Peyer's patch (tissue), 4 donors: Measurements from ENCODE around the gene DNAJC8. TPM values are rescaled to one million over a fixed set of nuclear protein-coding genes. Genes with fewer than 3 reads are reported as not detected.

ENCODE experiments used
- DNase-seq, 3 donors: peaks; one replicate each; pipeline ENCODE4 v3.0.0-alpha.2; 2017 to 2019
- H3K27ac ChIP-seq, 4 donors: fragments of 200-600 bp; sonication (generic); one replicate each; pipeline ENCODE4 v1.5.1; 2016 to 2019
- H3K27me3 ChIP-seq, 2 donors: fragments of 200-600 bp; sonication (generic); one replicate each; pipeline ENCODE4 v1.5.1; 2019
- H3K36me3 ChIP-seq, 3 donors: fragments of 200-600 bp; sonication (generic); one replicate each; pipeline ENCODE4 v1.5.1; 2016 to 2019
- H3K4me1 ChIP-seq, 4 donors: fragments of 200-600 bp; sonication (generic); one replicate each; pipeline ENCODE4 v1.5.1; 2016 to 2019
- H3K4me3 ChIP-seq, 4 donors: fragments of 200-600 bp; sonication (generic); 1 replicate in 3 of 4; 2 replicates in 1 of 4; pipeline ENCODE4 v1.5.1; 2016 to 2019; ENCODE audit warnings: mild to moderate bottlenecking in 1 of 4
- H3K9me3 ChIP-seq, 4 donors: fragments of 200-600 bp; sonication (generic); one replicate each; pipeline ENCODE4 v1.5.1; 2016 to 2019; ENCODE audit warnings: mild to moderate bottlenecking in 1 of 4
- CTCF ChIP-seq, 6 experiments: fragments of 450-650 bp in 4 of 6; fragments of 200-600 bp in 2 of 6; sonication (generic) in 1 of 6; IDR thresholded peaks; one replicate each; pipeline ENCODE4 v1.5.1; 2017 to 2019; ENCODE audit warnings: antibody characterized with exemption in 6 of 6, mild to moderate bottlenecking in 3 of 6, moderate library complexity in 1 of 6
- POLR2A ChIP-seq, 2 donors: fragments of 450-650 bp; IDR thresholded peaks; one replicate each; pipeline ENCODE4 v1.5.1; 2017; ENCODE audit warnings: antibody characterized with exemption in 2 of 2, mild to moderate bottlenecking in 2 of 2, moderate library complexity in 2 of 2
- total RNA-seq, 4 donors: library from RNA; depleted of rRNA; stranded (reverse); fragments of >200 nt; gene quantifications; one replicate each; pipeline ENCODE4 v1.1.0, GENCODE V29; 2016

The DNAJC8 gene
- total RNA-seq, 4 donors from 2014 or later = 25.9 to 52.8 (median 33.0) TPM

DNA sequence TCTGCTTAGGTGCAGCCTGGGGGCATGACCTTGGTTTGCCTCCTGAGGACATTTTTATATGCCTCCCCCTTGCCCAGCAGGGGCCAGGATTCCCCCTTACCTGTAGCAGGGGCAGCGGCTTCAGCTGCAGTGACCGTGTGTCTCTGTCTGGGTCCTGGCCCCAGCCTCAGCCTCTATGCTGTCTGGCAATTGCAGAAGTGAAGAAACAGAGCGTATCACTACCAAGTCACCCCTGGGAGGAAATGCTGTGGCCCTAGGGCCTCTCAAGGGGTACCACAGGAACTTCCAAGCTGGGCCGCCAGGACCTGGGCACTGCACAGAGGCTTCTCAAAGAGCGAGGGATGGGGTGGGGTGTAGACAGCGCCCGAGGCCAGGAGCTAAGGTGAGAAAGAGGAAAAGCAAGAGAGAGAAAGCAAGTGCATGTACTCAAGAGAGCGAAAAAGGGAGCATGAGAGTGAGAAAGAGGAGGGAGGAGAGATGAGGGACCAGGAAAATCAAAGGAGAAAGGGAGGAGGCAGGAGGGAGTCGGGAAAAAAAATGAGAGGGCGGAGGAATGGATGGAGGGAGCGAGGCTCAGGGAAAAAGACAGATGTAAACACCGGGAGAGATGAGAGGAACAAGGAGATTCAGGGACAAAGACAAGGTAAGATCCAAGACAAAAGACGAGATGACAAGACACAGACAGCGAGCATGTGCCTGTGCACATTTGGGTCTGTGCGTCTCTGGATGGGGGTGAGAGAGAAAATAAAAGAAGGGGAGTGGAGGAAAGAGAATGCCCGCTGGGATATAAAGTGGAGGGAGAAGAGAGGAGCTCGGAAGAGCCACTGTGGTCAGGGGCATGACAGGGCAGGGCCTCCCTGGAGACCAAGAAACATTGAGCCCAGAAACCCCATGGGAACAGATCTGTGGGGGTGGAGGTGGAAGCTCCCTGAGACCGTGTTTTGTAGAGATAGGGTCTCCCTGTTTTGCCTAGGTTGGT lies 56.0 kb downstream of the DNAJC8 start, which contains the start of gene PTAFR:
PTAFR (minus strand) TSS at position 199 of the 979 bp plus-strand sequence. CDS start 25,669 bp downstream, outside the sequence.
- Histone ChIP-seq H3K4me3 (peak within 1 kb of the TSS in 3 of 4 donors; percentile 2 to 28 (median 21)), H3K27me3 (no peaks in the 10 kb centered on the region), H3K9me3 (no peaks in the 10 kb centered on the region), H3K27ac (peak within 1 kb of the TSS; percentile 23 to 75 (median 73)), H3K4me1 (peaks cover 0 to 26% (median 13%) of the 10 kb centered on the region in 4 donors), H3K36me3 (no peaks in the 10 kb centered on the region)
- DNase-seq = peak in 2 of 3 donors; percentile 78 to 82
- TF ChIP-seq POLR2A (IDR thresholded peaks at IDR 0.05) (no peak), CTCF (IDR thresholded peaks at IDR 0.05) (peak in 2 of 6 experiments; percentile 11 to 24)

GRCh38 chr1:28175955-28176485 lies 56.8 kb downstream of the DNAJC8 start:
- H3K4me1 ChIP-seq = peaks cover 0 to 34% (median 20%) of the 10 kb centered on the region in 4 donors

GRCh38 chr1:28173980-28174297 lies 58.9 kb downstream of the DNAJC8 start:
- no peak for DNase-seq
- peaks cover 4 to 43% (median 29%) of the 10 kb centered on the region in 4 donors for H3K4me1 ChIP-seq
- no peaks in the 10 kb centered on the region for H3K9me3 ChIP-seq
- H3K27ac ChIP-seq = peak overlapping the region; percentile 20 to 75 (median 73)
- TF ChIP-seq POLR2A (IDR thresholded peaks at IDR 0.05) = no peak
- TF ChIP-seq CTCF (IDR thresholded peaks at IDR 0.05) = no peak
- no peak overlapping the region for H3K4me3 ChIP-seq
- no peaks in the 10 kb centered on the region for H3K27me3 ChIP-seq
- H3K36me3 ChIP-seq = no peaks in the 10 kb centered on the region

More at GRCh38 chr1:28175955-28176485, 56.8 kb downstream of the DNAJC8 start:
- TF ChIP-seq CTCF (IDR thresholded peaks at IDR 0.05) = no peak
- no peak for TF ChIP-seq POLR2A (IDR thresholded peaks at IDR 0.05)
- Histone ChIP-seq H3K27ac (peak overlapping the region; percentile 23 to 75 (median 66)), H3K36me3 (no peaks in the 10 kb centered on the region), H3K9me3 (no peaks in the 10 kb centered on the region), H3K4me3 (peak overlapping the region in 3 of 4 donors; percentile 0 to 28 (median 21)), H3K27me3 (no peaks in the 10 kb centered on the region)
- no peak for DNase-seq

GRCh38 chr1:28173151-28173979 lies 59.5 kb downstream of the DNAJC8 start:
- no peaks in the 10 kb centered on the region for H3K27me3 ChIP-seq
- peaks cover 4 to 45% (median 31%) of the 10 kb centered on the region in 4 donors for H3K4me1 ChIP-seq
- no peak overlapping the region for H3K4me3 ChIP-seq
- TF ChIP-seq POLR2A (IDR thresholded peaks at IDR 0.05) (no peak), CTCF (IDR thresholded peaks at IDR 0.05) (no peak)
- peak in 1 of 3 donors; percentile 32 for DNase-seq
- H3K27ac ChIP-seq = peak overlapping the region; percentile 40 to 75 (median 73)
- no peaks in the 10 kb centered on the region for H3K9me3 ChIP-seq
- H3K36me3 ChIP-seq = no peaks in the 10 kb centered on the region

DNA sequence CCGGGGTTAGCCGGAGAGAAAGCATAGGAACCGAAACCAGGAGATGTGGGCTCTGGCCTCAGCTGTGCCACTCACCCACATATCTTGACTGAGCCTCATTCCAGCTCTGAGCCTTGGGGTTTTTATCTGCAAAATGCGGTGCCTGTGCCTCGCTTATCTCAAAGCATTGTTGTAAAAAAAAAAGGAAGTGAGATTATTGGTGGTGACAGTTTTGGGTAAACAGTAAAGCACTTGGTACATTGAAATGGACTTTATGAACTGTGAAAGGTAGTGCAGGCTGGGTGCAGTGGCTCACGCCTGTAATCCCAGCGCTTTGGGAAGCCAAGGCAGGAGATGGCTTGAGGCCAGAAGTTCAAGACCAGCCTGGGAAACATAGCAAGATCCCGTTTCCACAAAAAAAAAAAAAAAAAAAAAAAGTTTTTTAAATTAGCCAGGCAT lies 60.1 kb downstream of the DNAJC8 start:
- H3K4me3 ChIP-seq = no peak overlapping the region
- peaks cover 4 to 46% (median 31%) of the 10 kb centered on the region in 4 donors for H3K4me1 ChIP-seq
- H3K9me3 ChIP-seq = no peaks in the 10 kb centered on the region
- peak overlapping the region; percentile 40 to 75 (median 73) for H3K27ac ChIP-seq
- peak in 2 of 3 donors; percentile 82 to 87 for DNase-seq
- H3K36me3 ChIP-seq = no peaks in the 10 kb centered on the region
- TF ChIP-seq CTCF (IDR thresholded peaks at IDR 0.05) (no peak), POLR2A (IDR thresholded peaks at IDR 0.05) (no peak)
- H3K27me3 ChIP-seq = no peaks in the 10 kb centered on the region
